WTC11 (cell line): Measurements from ENCODE around the gene VCX2. TPM values are rescaled to one million over a fixed set of nuclear protein-coding genes. Genes with fewer than 3 reads are reported as not detected.

ENCODE experiments used
- ATAC-seq: fragments of 200-7000 bp; cut with Tn5 transposase; 2 replicates; pipeline ENCODE4 v1.10.0; 2021; ENCODE audit warnings: mild to moderate bottlenecking, moderate library complexity
- CTCF ChIA-PET: fragments of 300-600 bp; sonication (Branson Sonifier 250); formaldehyde crosslinking; loops from one replicate; lab custom pipeline; 2021; ENCODE audit warnings: antibody characterized with exemption; lab: Charles Lee
- POLR2A ChIA-PET: fragments of 350-600 bp; sonication (Branson Sonifier 250); formaldehyde crosslinking; loops from one replicate; lab custom pipeline; 2021; ENCODE audit warnings: antibody characterized with exemption; lab: Charles Lee
- DNase-seq: peaks from one replicate; pipeline ENCODE4 v3.0.0; 2021; ENCODE audit warnings: low spot score
- H3K27ac Mint-ChIP-seq: 2 replicates; pipeline ENCODE4 v1.8.0; 2021; ENCODE audit warnings: mixed read lengths
- H3K27me3 Mint-ChIP-seq: 2 replicates; pipeline ENCODE4 v1.8.0; 2021; ENCODE audit warnings: low read depth, mild to moderate bottlenecking, moderate library complexity, mixed read lengths
- H3K36me3 Mint-ChIP-seq: 2 replicates; pipeline ENCODE4 v1.8.0; 2021; ENCODE audit warnings: mixed read lengths
- H3K4me1 Mint-ChIP-seq: 2 replicates; pipeline ENCODE4 v1.8.0; 2022; ENCODE audit warnings: mixed read lengths
- H3K4me3 Mint-ChIP-seq: 2 replicates; pipeline ENCODE4 v1.8.0; 2021; ENCODE audit warnings: mild to moderate bottlenecking, moderate library complexity, mixed read lengths
- H3K9me3 Mint-ChIP-seq: 2 replicates; pipeline ENCODE4 v1.8.0; 2021; ENCODE audit warnings: mixed read lengths
- ATF1 ChIP-seq: sonication (generic); formaldehyde crosslinking; IDR thresholded peaks from 2 replicates; pipeline ENCODE4 v1.8.1; 2023; ENCODE audit warnings: mild to moderate bottlenecking, moderate library complexity, missing genetic modification reagents
- ELF4 ChIP-seq: sonication (generic); formaldehyde crosslinking; IDR thresholded peaks from 2 replicates; pipeline ENCODE4 v1.8.1; 2022; ENCODE audit warnings: low read depth, mild to moderate bottlenecking, moderate library complexity, missing genetic modification reagents
- FOXK1 ChIP-seq: sonication (generic); formaldehyde crosslinking; IDR thresholded peaks from 2 replicates; pipeline ENCODE4 v1.8.0; 2022; ENCODE audit warnings: mild to moderate bottlenecking, moderate library complexity, missing genetic modification reagents
- GRHL2 ChIP-seq: fragments of 250-450 bp; sonication (Bioruptor Pico); IDR thresholded peaks from 2 replicates; pipeline ENCODE4 v1.8.0; 2022; ENCODE audit warnings: mild to moderate bottlenecking, moderate library complexity; ENCODE audit not compliant: insufficient replicate concordance, severe bottlenecking
- GTF2I ChIP-seq: fragments of 250-450 bp; sonication (Bioruptor Pico); conservative IDR thresholded peaks from 2 replicates; pipeline ENCODE4 v1.4.0; 2021; ENCODE audit warnings: mild to moderate bottlenecking
- KAT7 ChIP-seq: sonication (generic); formaldehyde crosslinking; IDR thresholded peaks from 2 replicates; pipeline ENCODE4 v1.8.1; 2023; ENCODE audit warnings: missing genetic modification reagents, mild to moderate bottlenecking, borderline replicate concordance
- NFATC4 ChIP-seq: fragments of 250-450 bp; sonication (Bioruptor Pico); IDR thresholded peaks from 2 replicates; pipeline ENCODE4 v1.9.0; 2021; ENCODE audit warnings: mild to moderate bottlenecking
- NFE2L1 ChIP-seq: sonication (generic); formaldehyde crosslinking; IDR thresholded peaks from 2 replicates; pipeline ENCODE4 v1.8.1; 2023; ENCODE audit warnings: missing genetic modification reagents
- NR1H2 ChIP-seq: sonication (generic); formaldehyde crosslinking; IDR thresholded peaks from 2 replicates; pipeline ENCODE4 v1.9.0; 2021; ENCODE audit warnings: mild to moderate bottlenecking, moderate library complexity, missing genetic modification reagents
- SMAD3 ChIP-seq: sonication (generic); formaldehyde crosslinking; IDR thresholded peaks from 2 replicates; pipeline ENCODE4 v1.8.0; 2022; ENCODE audit warnings: missing genetic modification reagents, mild to moderate bottlenecking, borderline replicate concordance
- SOX15 ChIP-seq: fragments of 250-450 bp; sonication (Bioruptor Pico); IDR thresholded peaks from 2 replicates; pipeline ENCODE4 v1.9.0; 2021; ENCODE audit warnings: mild to moderate bottlenecking
- TCF7 ChIP-seq: sonication (generic); formaldehyde crosslinking; IDR thresholded peaks from 2 replicates; pipeline ENCODE4 v1.8.0; 2022; ENCODE audit warnings: mild to moderate bottlenecking, low read depth, missing genetic modification reagents, moderate library complexity
- TEAD1 ChIP-seq: sonication (generic); formaldehyde crosslinking; IDR thresholded peaks from 2 replicates; pipeline ENCODE4 v1.8.0; 2022; ENCODE audit warnings: mild to moderate bottlenecking, missing genetic modification reagents
- ZNF138 ChIP-seq: sonication (generic); formaldehyde crosslinking; conservative IDR thresholded peaks from 2 replicates; pipeline ENCODE4 v1.8.1; 2022; ENCODE audit warnings: mild to moderate bottlenecking, moderate library complexity, missing genetic modification reagents
- total RNA-seq: library from RNA; stranded (reverse); gene quantifications from 3 replicates; pipeline ENCODE4 v1.2.3, GENCODE V29; 2021
- TF ChIP-seq, protein P1 (sequence below): fragments of 200-600 bp; IDR thresholded peaks from 2 replicates; pipeline ENCODE4 v1.8.0; 2022; ENCODE audit warnings: antibody characterized with exemption
- TF ChIP-seq, protein P2 (sequence below): sonication (generic); formaldehyde crosslinking; IDR thresholded peaks from 2 replicates; pipeline ENCODE4 v1.8.0; 2022; ENCODE audit warnings: mild to moderate bottlenecking, missing genetic modification reagents
- TF ChIP-seq, protein P3 (sequence below): fragments of 250-450 bp; sonication (Bioruptor Pico); IDR thresholded peaks from 2 replicates; pipeline ENCODE4 v1.8.0; 2021; ENCODE audit warnings: mild to moderate bottlenecking
- TF ChIP-seq, protein P4 (sequence below): sonication (generic); formaldehyde crosslinking; conservative IDR thresholded peaks from 2 replicates; pipeline ENCODE4 v1.8.1; 2022; ENCODE audit warnings: mild to moderate bottlenecking, missing genetic modification reagents
- TF ChIP-seq, protein P5 (sequence below): sonication (generic); formaldehyde crosslinking; IDR thresholded peaks from 2 replicates; pipeline ENCODE4 v1.8.1; 2023; ENCODE audit warnings: mild to moderate bottlenecking, missing genetic modification reagents, moderate library complexity
- TF ChIP-seq, protein P6 (sequence below): sonication (generic); formaldehyde crosslinking; IDR thresholded peaks from 2 replicates; pipeline ENCODE4 v1.8.1; 2022; ENCODE audit warnings: low read depth, missing genetic modification reagents, borderline replicate concordance
- TF ChIP-seq, protein P7 (sequence below): sonication (generic); formaldehyde crosslinking; IDR thresholded peaks from 2 replicates; pipeline ENCODE4 v1.8.1; 2022; ENCODE audit warnings: mild to moderate bottlenecking, missing genetic modification reagents, moderate library complexity, borderline replicate concordance

The VCX2 gene
- total RNA-seq, 1 experiment from 2014 or later = not detected

DNA sequence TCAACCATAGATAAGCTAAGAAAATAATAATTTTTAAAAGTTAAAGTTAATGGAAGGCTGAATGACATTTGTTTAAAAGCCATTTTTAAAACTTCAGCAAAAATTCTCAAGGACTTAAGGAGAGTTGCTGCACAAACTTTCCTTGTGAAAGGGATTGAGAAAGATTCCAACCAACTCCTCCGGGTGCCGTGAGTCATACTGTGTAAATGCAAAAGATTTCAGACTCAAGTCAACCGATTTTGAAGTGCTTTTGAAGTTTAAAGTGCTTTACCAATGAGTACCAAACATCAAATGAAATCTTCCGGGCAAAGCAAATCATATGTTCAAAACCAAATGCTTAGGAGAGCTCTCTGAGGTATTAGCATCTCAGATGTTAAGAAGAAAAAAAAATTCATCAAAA lies 31.4 kb downstream of the VCX2 start (continued):
- no peak for TF ChIP-seq KAT7
- TF ChIP-seq NFE2L1 = no peak
- TF ChIP-seq TCF7 (CRISPR knock-in tag) = no peak
- TF ChIP-seq, protein P1, sequence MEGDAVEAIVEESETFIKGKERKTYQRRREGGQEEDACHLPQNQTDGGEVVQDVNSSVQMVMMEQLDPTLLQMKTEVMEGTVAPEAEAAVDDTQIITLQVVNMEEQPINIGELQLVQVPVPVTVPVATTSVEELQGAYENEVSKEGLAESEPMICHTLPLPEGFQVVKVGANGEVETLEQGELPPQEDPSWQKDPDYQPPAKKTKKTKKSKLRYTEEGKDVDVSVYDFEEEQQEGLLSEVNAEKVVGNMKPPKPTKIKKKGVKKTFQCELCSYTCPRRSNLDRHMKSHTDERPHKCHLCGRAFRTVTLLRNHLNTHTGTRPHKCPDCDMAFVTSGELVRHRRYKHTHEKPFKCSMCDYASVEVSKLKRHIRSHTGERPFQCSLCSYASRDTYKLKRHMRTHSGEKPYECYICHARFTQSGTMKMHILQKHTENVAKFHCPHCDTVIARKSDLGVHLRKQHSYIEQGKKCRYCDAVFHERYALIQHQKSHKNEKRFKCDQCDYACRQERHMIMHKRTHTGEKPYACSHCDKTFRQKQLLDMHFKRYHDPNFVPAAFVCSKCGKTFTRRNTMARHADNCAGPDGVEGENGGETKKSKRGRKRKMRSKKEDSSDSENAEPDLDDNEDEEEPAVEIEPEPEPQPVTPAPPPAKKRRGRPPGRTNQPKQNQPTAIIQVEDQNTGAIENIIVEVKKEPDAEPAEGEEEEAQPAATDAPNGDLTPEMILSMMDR = no peak

DNA sequence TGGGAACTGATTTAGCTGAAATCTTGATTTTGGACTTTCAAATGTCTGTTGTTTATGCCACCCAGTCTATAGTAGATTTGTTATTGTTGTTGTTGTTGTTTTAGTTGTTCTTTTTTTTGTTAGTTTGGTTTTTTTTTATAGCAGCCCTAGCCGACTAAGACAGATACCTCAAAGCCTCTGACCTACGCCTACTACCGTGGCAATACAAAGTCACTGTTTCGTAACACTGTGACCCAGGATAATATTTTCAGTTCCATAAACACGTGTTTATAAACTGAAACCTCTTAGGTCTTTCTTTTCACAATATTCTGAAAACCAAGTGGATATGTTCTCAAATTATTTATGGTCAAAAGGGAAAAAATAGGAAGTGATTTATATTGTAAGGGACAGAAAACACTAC lies 32.8 kb downstream of the VCX2 start:
- Mint-ChIP-seq H3K27ac (no peak overlapping the region), H3K4me3 (no peak overlapping the region), H3K9me3 (peaks cover 16% of the 10 kb centered on the region), H3K4me1 (peaks cover 12% of the 10 kb centered on the region), H3K36me3 (peaks cover 8% of the 10 kb centered on the region), H3K27me3 (no peaks in the 10 kb centered on the region; the same call in 1 of the 2 replicates)
- TF ChIP-seq TEAD1 (CRISPR knock-in tag) (no peak), SMAD3 (no peak), GRHL2 (no peak), GTF2I (CRISPR knock-in tag) (no peak), ATF1 (CRISPR knock-in tag) (no peak), ELF4 (CRISPR knock-in tag) (no peak), NFATC4 (CRISPR knock-in tag) (no peak), KAT7 (no peak), ZNF138 (CRISPR knock-in tag) (no peak), FOXK1 (CRISPR knock-in tag) (no peak), NR1H2 (CRISPR knock-in tag) (no peak), SOX15 (no peak)
- TF ChIP-seq, protein P2, sequence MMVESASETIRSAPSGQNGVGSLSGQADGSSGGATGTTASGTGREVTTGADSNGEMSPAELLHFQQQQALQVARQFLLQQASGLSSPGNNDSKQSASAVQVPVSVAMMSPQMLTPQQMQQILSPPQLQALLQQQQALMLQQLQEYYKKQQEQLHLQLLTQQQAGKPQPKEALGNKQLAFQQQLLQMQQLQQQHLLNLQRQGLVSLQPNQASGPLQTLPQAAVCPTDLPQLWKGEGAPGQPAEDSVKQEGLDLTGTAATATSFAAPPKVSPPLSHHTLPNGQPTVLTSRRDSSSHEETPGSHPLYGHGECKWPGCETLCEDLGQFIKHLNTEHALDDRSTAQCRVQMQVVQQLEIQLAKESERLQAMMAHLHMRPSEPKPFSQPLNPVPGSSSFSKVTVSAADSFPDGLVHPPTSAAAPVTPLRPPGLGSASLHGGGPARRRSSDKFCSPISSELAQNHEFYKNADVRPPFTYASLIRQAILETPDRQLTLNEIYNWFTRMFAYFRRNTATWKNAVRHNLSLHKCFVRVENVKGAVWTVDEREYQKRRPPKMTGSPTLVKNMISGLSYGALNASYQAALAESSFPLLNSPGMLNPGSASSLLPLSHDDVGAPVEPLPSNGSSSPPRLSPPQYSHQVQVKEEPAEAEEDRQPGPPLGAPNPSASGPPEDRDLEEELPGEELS = no peak
- TF ChIP-seq, protein P3, sequence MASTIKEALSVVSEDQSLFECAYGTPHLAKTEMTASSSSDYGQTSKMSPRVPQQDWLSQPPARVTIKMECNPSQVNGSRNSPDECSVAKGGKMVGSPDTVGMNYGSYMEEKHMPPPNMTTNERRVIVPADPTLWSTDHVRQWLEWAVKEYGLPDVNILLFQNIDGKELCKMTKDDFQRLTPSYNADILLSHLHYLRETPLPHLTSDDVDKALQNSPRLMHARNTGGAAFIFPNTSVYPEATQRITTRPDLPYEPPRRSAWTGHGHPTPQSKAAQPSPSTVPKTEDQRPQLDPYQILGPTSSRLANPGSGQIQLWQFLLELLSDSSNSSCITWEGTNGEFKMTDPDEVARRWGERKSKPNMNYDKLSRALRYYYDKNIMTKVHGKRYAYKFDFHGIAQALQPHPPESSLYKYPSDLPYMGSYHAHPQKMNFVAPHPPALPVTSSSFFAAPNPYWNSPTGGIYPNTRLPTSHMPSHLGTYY (CRISPR knock-in tag) = no peak
- TF ChIP-seq, protein P4, sequence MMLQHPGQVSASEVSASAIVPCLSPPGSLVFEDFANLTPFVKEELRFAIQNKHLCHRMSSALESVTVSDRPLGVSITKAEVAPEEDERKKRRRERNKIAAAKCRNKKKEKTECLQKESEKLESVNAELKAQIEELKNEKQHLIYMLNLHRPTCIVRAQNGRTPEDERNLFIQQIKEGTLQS = no peak
- TF ChIP-seq, protein P5, sequence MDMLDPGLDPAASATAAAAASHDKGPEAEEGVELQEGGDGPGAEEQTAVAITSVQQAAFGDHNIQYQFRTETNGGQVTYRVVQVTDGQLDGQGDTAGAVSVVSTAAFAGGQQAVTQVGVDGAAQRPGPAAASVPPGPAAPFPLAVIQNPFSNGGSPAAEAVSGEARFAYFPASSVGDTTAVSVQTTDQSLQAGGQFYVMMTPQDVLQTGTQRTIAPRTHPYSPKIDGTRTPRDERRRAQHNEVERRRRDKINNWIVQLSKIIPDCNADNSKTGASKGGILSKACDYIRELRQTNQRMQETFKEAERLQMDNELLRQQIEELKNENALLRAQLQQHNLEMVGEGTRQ (CRISPR knock-in tag) = no peak
- TF ChIP-seq, protein P6, sequence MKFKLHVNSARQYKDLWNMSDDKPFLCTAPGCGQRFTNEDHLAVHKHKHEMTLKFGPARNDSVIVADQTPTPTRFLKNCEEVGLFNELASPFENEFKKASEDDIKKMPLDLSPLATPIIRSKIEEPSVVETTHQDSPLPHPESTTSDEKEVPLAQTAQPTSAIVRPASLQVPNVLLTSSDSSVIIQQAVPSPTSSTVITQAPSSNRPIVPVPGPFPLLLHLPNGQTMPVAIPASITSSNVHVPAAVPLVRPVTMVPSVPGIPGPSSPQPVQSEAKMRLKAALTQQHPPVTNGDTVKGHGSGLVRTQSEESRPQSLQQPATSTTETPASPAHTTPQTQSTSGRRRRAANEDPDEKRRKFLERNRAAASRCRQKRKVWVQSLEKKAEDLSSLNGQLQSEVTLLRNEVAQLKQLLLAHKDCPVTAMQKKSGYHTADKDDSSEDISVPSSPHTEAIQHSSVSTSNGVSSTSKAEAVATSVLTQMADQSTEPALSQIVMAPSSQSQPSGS = no peak
- TF ChIP-seq, protein P7, sequence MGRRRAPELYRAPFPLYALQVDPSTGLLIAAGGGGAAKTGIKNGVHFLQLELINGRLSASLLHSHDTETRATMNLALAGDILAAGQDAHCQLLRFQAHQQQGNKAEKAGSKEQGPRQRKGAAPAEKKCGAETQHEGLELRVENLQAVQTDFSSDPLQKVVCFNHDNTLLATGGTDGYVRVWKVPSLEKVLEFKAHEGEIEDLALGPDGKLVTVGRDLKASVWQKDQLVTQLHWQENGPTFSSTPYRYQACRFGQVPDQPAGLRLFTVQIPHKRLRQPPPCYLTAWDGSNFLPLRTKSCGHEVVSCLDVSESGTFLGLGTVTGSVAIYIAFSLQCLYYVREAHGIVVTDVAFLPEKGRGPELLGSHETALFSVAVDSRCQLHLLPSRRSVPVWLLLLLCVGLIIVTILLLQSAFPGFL (CRISPR knock-in tag) = no peak
- POLR2A ChIA-PET = interaction anchor here (0.6 kb wide), 1 partner anchor 1471 kb away, joined by 4 read pairs; no protein-coding TSS in a partner anchor
- ATAC-seq = no peak
- CTCF ChIA-PET = no interaction called here
- no peak for DNase-seq
